ENCODE measurements around the gene ACBD4.
A peak's percentile ranks its signal among the peaks of the same experiment; 100 is the strongest.

DNA sequence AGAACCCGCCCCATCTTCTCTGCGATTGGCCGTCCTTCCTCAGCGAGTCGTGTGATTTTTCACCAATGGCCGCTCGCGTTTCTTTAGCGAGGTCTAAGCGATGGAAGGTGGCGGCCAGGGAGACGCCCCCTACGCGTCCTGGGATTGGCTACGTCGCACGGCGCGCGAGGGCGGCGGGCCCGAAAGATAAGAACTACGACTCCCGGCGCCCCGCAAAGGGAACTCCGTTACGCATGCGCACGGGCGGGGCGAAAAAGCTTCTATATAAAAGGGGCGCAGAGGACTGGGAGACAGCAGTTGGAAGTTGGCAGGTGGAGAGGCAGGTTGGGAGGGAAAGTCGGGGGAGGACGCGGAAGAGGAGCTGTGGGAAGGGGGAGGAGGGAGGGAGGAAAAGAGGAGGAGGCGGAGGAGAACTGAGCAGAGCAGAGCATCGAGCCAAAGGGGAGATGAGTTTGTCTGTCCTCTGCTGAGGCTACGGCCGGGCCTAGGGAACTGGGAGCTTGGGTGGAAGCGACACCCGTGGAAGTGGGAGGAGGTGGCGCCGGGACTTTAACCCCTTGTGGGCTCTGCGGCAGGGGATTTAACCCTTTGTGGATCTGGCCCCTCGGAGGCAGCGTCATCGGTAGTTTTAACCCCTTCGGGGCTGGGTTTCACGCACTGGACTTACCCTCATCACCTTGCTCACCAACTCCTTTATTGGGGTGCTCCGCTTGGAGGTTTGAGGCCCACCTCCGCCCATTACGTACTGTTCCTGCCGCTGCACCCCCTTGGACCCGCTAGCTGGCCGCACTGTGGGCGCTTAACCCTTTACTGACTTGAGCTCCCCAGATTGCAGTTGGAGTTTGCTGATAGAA is 12.9 kb downstream of the ACBD4 start, which contains the start of gene HEXIM1:
- TF ChIP-seq, protein P1, sequence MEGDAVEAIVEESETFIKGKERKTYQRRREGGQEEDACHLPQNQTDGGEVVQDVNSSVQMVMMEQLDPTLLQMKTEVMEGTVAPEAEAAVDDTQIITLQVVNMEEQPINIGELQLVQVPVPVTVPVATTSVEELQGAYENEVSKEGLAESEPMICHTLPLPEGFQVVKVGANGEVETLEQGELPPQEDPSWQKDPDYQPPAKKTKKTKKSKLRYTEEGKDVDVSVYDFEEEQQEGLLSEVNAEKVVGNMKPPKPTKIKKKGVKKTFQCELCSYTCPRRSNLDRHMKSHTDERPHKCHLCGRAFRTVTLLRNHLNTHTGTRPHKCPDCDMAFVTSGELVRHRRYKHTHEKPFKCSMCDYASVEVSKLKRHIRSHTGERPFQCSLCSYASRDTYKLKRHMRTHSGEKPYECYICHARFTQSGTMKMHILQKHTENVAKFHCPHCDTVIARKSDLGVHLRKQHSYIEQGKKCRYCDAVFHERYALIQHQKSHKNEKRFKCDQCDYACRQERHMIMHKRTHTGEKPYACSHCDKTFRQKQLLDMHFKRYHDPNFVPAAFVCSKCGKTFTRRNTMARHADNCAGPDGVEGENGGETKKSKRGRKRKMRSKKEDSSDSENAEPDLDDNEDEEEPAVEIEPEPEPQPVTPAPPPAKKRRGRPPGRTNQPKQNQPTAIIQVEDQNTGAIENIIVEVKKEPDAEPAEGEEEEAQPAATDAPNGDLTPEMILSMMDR (IDR thresholded peaks at IDR 0.05): no peak
- peak; percentile 98 to 99 for TF ChIP-seq POLR2A (IDR thresholded peaks at IDR 0.05)

Data from gastroesophageal sphincter (tissue), 3 donors.